SH-SY5Y (cell line): ENCODE results near the gene HTR1D.

Experiments
- GATA2 ChIP-seq: IDR thresholded peaks from 2 replicates; pipeline ENCODE4 v1.6.1; 2011; ENCODE audit warnings: mild to moderate bottlenecking, low read depth, low read length
- GATA3 ChIP-seq: IDR thresholded peaks from 2 replicates; pipeline ENCODE4 v1.6.1; 2011; ENCODE audit warnings: low read depth, mild to moderate bottlenecking, low read length, moderate library complexity

HTR1D gene

DNA sequence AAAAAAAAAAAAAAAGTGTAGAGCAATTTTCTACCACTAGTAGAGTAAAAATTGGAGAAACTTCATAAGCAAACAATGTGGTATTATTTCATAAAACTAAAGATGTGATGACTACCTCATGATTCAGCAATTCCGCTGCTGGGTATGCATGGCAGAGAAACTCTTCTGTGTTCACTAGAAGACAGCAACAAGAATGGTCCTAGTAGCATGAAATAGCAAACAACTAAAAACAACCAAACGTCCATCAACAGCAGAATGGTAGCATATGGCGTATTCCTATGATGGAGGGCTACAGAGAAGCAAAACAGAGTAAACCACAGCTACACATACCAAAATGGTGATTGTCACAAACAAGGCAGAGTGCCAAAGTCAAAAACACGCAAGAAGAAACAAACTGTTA is 18.9 kb downstream of the HTR1D start:
- no peak for TF ChIP-seq GATA2

GRCh38 chr1:23196627-23197328 is 20.5 kb downstream of the HTR1D start:
- TF ChIP-seq GATA3 (no peak), GATA2 (no peak)

GRCh38 chr1:23194119-23194984 is 22.9 kb downstream of the HTR1D start:
- no peak for TF ChIP-seq GATA2
- no peak for TF ChIP-seq GATA3

DNA sequence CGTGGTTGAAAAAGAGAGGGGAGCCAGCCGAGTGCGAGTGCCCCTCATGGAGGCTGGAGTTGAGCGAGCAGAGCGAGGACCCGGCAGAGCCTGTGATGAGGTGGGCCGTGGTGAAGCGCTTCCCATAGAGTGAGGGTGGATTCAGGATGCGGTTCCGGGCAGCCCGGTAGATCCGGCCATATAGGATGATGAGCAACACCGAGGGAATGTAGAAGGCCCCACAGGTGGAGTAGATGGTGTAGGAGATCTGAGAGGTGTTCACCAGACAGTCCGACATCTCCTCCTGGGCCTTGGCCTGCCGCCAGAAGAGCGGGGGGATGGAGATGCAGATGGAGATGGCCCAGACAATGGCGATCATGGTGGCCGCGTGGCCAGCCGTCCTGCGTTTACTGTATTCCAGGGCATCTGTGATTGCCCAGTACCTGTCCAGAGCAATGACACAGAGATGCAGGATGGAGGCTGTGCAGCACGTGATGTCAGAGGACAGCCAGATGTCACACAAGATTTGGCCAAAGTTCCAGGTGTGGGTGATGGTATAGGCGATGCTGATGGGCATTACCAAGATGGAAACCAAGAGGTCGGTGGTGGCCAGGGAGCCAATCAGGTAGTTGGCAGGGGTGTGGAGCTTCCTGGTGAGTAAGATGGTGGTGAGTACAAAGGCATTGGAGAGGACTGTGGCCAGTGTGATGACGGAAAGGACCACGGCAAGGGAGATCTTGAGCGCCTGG is 23.7 kb downstream of the HTR1D start:
- TF ChIP-seq GATA3, result no peak
- no peak for TF ChIP-seq GATA2

DNA sequence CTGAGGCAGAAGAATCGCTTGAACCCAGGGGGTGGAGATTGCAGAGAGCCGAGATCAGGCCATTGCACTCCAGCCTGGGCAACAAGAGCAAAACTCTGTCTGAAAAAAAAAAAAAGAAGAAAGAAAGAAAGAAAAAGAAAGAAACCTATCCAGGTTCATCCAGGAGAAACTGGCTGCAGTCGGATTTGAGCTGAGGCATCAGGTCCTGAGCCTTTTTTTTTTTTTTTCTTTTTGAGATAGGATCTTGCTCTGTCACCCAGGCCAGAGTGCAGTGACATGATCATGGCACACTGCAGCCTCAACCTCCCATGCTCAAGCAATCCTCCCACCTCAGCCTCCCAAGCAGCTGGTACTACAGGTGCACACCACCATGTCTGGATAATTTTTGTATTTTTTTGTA is 26.1 kb downstream of the HTR1D start:
- no peak for TF ChIP-seq GATA2
- TF ChIP-seq GATA3, result no peak

DNA sequence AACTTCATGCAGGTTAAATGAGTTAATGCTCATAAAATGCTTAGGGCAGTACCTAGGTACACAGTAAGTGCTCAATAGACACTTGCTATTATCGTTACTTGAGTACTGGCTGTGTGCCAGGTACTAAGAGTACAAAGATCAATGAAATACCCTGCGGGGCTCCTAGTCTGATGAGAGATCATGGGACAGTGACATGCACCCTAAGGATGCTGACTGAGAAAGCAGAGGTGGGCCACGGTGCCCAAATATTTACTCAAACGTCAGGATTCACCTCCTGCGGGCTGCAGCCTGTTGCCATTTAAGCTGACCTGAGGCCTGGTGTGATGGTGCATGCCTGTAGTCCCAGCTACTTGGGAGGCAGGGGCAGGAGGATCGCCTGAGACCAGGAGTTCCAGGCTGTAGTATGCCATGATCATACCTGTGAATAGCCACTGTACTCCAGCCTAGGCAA is 28.8 kb downstream of the HTR1D start:
- TF ChIP-seq GATA3 (no peak), GATA2 (no peak)

DNA sequence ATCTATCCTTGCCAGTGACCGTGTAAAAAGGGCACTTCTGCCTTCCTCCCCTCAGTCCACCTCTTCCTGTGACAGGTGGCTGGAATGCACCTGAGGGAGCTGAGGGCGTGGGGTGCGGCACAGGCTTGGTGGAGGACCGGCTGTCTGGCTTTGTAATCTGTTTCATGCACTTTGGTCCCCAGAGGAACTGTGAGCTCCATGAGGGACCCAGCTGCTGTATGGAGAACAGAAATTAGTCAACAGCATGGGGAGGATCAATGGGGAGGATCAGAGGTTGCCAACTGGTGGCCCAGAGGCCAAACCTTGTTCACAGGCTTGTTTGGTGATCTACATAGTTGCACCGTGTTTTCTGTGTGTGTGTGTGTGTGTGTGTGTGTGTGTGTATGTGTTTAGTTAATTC is 29.7 kb downstream of the HTR1D start:
- TF ChIP-seq GATA3, result no peak
- no peak for TF ChIP-seq GATA2

GRCh38 chr1:23185381-23185780 is 31.9 kb downstream of the HTR1D start:
- no peak for TF ChIP-seq GATA2
- TF ChIP-seq GATA3, result no peak

DNA sequence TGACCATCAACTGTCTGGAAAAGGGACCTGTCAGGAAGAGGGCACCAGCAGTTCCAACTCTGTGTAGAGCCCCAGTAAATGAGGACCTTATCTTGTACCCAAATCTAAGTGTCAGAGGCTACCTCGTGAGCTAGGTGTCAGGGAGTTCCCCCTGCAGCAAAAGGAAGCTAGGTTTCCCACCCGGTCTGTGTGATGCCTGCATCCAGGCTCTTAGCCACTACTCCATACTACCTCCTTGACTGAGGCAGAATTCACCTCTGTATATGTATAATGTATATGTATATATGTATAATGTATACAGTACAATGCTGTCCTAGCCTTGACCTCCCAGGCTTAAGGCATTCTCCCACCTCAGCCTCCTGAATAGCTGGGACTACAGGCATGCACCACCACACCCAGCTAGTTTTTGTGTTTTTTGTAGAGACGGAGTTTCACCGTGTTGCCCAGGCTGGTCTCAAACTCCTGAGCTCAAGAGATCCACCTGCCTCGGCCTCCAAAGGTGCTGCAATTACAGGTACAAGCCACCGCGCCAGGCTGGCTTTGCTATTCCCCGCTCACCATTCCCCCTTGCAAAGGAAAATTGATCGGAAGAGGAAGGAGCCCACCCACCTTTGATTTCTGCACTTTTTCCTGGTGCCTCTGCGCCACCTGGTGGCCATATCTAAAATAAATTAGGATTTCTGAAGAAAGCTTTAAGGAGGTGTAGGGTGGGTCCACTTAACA is 32.9 kb downstream of the HTR1D start:
- TF ChIP-seq GATA3 (no peak), GATA2 (no peak; the same call in 1 of the 2 replicates)

- no peak for TF ChIP-seq GATA3
- no peak for TF ChIP-seq GATA2
These were observed 37.4 kb downstream of the HTR1D start for GRCh38 chr1:23179862-23180261.

- TF ChIP-seq GATA3 (no peak), GATA2 (no peak)
These were observed 38.4 kb downstream of the HTR1D start for GRCh38 chr1:23178950-23179349.

DNA sequence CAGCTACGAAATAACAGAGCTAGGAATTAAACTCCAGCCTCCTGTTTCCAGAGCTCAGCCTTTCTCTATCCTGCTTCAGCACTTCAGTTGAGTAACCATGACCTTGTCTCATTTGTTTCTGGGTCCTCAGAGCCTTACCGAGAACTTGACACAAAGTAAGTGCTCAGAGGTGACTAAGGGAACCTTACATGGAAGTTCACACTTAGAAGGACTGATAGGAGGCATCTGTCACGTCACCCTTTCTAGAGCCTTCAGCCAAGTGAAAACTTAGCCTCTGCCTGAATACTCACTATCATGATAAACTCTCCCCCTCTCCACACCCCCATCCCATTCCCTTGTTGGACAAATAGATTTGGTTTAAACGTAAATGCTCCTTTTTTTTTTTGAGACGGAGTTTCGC is 38.9 kb downstream of the HTR1D start:
- TF ChIP-seq GATA3 (no peak), GATA2 (no peak)

DNA sequence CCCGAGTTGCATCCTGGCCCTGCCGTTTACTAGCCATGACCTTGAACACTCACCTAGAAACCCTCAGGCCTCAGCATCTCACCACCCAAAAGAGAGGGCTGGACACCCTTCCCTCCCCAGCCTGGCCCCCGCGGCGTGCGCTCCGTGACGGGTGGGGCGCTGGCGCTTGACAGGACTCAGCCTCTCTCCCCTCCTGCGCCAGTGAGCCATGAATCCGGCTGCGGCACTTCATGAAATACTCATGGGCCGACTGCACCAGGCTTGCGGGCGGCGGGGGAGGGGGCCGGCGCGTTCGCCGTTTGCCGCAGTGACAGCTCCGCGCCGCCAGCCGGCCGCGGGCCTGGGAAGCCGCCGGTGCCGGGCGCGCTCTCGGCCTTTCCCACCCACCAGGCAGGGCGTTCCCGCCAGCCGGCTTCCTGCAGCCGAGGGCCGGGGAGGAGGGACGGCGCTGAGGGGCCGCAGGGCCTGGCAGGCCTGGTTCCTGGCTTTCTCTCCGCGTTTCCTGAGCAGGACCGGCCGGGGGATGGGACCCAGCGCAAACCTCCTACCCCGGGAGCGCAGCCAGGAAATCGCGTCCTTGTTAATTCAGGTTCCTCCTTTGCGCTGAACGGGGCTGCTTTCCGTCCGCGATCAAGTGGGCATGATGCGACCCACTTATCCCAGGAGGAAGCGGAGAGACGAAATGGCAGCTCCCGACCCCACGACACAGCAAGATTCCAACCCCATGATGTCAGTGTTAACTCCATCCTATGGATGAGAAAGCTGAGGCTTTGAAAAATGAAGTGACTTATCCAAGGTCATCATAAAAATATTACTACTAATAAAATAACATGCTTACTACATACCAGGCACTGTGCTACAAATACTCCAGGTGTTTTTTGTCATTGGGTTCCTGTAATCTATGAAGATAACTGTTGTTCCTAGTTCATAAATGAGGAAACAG is 39.6 kb downstream of the HTR1D start:
- TF ChIP-seq GATA3 (no peak), GATA2 (no peak)

GRCh38 chr1:23177031-23177430 is 40.3 kb downstream of the HTR1D start:
- TF ChIP-seq GATA3 (no peak), GATA2 (no peak)
